Endodermal cell (in vitro differentiated cells): ENCODE measurements around the gene PNRC1. TPM values are rescaled to one million over a fixed set of nuclear protein-coding genes. Genes with fewer than 3 reads are reported as not detected.
A peak's percentile ranks its signal among the peaks of the same experiment; 100 is the strongest.

Experiments used
- DNase-seq: peaks from one replicate; pipeline ENCODE4 v3.0.0-alpha.2; 2017
- H3K27ac ChIP-seq: 2 replicates; pipeline ENCODE4 v1.5.1; 2013; ENCODE audit warnings: mild to moderate bottlenecking, low read depth, low read length, moderate library complexity
- H3K27me3 ChIP-seq: 2 replicates; pipeline ENCODE4 v1.6.1; 2013; ENCODE audit warnings: mild to moderate bottlenecking, low read length, moderate library complexity; ENCODE audit not compliant: insufficient read depth, control insufficient read depth, poor library complexity, severe bottlenecking
- H3K36me3 ChIP-seq: 2 replicates; pipeline ENCODE4 v1.7.0; 2013; ENCODE audit warnings: mild to moderate bottlenecking, low read length, moderate library complexity; ENCODE audit not compliant: control insufficient read depth, insufficient read depth
- H3K4me1 ChIP-seq: one replicate; pipeline ENCODE4 v1.7.0; 2013; ENCODE audit warnings: low read length; ENCODE audit not compliant: control insufficient read depth, insufficient read depth
- H3K4me3 ChIP-seq: 2 replicates; pipeline ENCODE4 v1.5.1; 2013; ENCODE audit warnings: mild to moderate bottlenecking, low read length, moderate library complexity
- H3K9ac ChIP-seq: 2 replicates; pipeline ENCODE4 v1.6.1; 2013; ENCODE audit warnings: mild to moderate bottlenecking, low read length, moderate library complexity; ENCODE audit not compliant: poor library complexity, severe bottlenecking; ENCODE audit errors: extremely low read depth
- H3K9me3 ChIP-seq: 2 replicates; pipeline ENCODE4 v1.6.1; 2013; ENCODE audit warnings: mild to moderate bottlenecking, low read length, moderate library complexity; ENCODE audit not compliant: control insufficient read depth
- H3K27ac Mint-ChIP-seq: 2 replicates; pipeline ENCODE4 v1.8.0; 2020; ENCODE audit warnings: mixed read lengths
- H3K27me3 Mint-ChIP-seq: 2 replicates; pipeline ENCODE4 v1.8.0; 2021; ENCODE audit warnings: mild to moderate bottlenecking, mixed read lengths; ENCODE audit not compliant: insufficient read depth
- H3K36me3 Mint-ChIP-seq: 2 replicates; pipeline ENCODE4 v1.8.0; 2020; ENCODE audit warnings: low read depth, mixed read lengths
- H3K4me1 Mint-ChIP-seq: 2 replicates; pipeline ENCODE4 v1.8.0; 2020; ENCODE audit warnings: mixed read lengths
- H3K4me3 Mint-ChIP-seq: 2 replicates; pipeline ENCODE4 v1.8.0; 2020; ENCODE audit warnings: mild to moderate bottlenecking, moderate library complexity, mixed read lengths
- H3K9me3 Mint-ChIP-seq: 2 replicates; pipeline ENCODE4 v1.8.0; 2020; ENCODE audit warnings: mild to moderate bottlenecking, mixed read lengths
- CTCF ChIP-seq: fragments of 200-600 bp; sonication (generic); conservative IDR thresholded peaks from 2 replicates; pipeline ENCODE4 v1.5.0; 2021; ENCODE audit warnings: antibody characterized with exemption, mild to moderate bottlenecking
- WGBS, 2 experiments: methylation state at CpG; one replicate each; pipeline versions ENCODE4 v1.1.5 to v1.1.7; 2013; ENCODE audit warnings: missing lambda C conversion rate in 2 of 2, mixed read lengths in 1 of 2; ENCODE audit not compliant: insufficient coverage in 1 of 2, insufficient read length in 1 of 2; 5-methylcytosine and 5-hydroxymethylcytosine counted together
- total RNA-seq, 2 donors: library from RNA; stranded (reverse); fragmentation: NEBNext Ultra II Directional in 1 of 2; extraction: Animal tissue kit (Norgen Biotek cat#: 25700) in 1 of 2; gene quantifications; 2 replicates in 1 of 2; 3 replicates in 1 of 2; pipeline ENCODE4 v1.2.1, GENCODE V29; 2021

Gene PNRC1
- total RNA-seq, 2 donors from 2014 or later = 105 to 118 TPM

GRCh38 chr6:89079511-89080234 lies 878 bp upstream of the PNRC1 start:
- Histone ChIP-seq H3K4me3 (peak overlapping the region; percentile 92), H3K9me3 (no peaks in the 10 kb centered on the region), H3K27me3 (no peaks in the 10 kb centered on the region), H3K4me1 (peaks cover 3% of the 10 kb centered on the region), H3K36me3 (peaks cover 15% of the 10 kb centered on the region), H3K27ac (peak overlapping the region; percentile 67), H3K9ac (peak overlapping the region; percentile 90)
- peak; percentile 62 for DNase-seq
- H3K4me1 Mint-ChIP-seq = peaks cover 11% of the 10 kb centered on the region
- WGBS, 2 experiments = 5 to 6% methylated on average over 19 to 20 of the region's 20 CpGs
- peaks cover 1% of the 10 kb centered on the region for H3K27me3 Mint-ChIP-seq
- peaks cover 20% of the 10 kb centered on the region for H3K36me3 Mint-ChIP-seq
- peak overlapping the region; percentile 72 for H3K27ac Mint-ChIP-seq
- H3K9me3 Mint-ChIP-seq = no peaks in the 10 kb centered on the region
- H3K4me3 Mint-ChIP-seq = peak overlapping the region; percentile 94
- no peak for TF ChIP-seq CTCF

DNA sequence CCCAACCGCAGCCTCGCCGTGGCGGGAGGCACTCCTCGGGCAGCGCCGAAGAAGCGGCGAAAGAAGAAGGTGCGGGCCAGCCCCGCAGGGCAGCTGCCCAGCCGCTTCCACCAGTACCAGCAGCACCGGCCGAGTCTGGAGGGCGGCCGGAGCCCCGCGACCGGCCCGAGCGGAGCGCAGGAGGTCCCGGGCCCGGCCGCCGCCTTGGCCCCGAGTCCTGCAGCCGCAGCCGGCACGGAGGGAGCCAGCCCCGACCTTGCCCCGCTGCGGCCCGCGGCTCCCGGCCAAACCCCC lies 525 bp downstream of the PNRC1 start:
- DNase-seq = no peak
- WGBS, 2 experiments = 0% methylated on average over 36 of the region's 36 CpGs; no CpG with 5 or more reads in 1 of the 2 experiments
- Mint-ChIP-seq H3K27me3 (peaks cover 1% of the 10 kb centered on the region), H3K4me3 (peak overlapping the region; percentile 94), H3K36me3 (peaks cover 30% of the 10 kb centered on the region), H3K4me1 (peaks cover 15% of the 10 kb centered on the region), H3K9me3 (no peaks in the 10 kb centered on the region), H3K27ac (peak overlapping the region; percentile 98)
- H3K36me3 ChIP-seq = peaks cover 28% of the 10 kb centered on the region
- H3K4me3 ChIP-seq = peak overlapping the region; percentile 92
- H3K9ac ChIP-seq = peak overlapping the region; percentile 90
- H3K27me3 ChIP-seq = no peaks in the 10 kb centered on the region
- TF ChIP-seq CTCF = peak; percentile 58
- H3K4me1 ChIP-seq = peaks cover 3% of the 10 kb centered on the region
- H3K9me3 ChIP-seq = no peaks in the 10 kb centered on the region
- peak overlapping the region; percentile 96 for H3K27ac ChIP-seq

- Histone ChIP-seq H3K4me3 (peak overlapping the region; percentile 92), H3K9ac (peak overlapping the region; percentile 90), H3K27me3 (no peaks in the 10 kb centered on the region), H3K4me1 (peaks cover 3% of the 10 kb centered on the region), H3K9me3 (no peaks in the 10 kb centered on the region), H3K36me3 (peaks cover 28% of the 10 kb centered on the region), H3K27ac (peak overlapping the region; percentile 96)
- H3K36me3 Mint-ChIP-seq = peaks cover 32% of the 10 kb centered on the region
- H3K9me3 Mint-ChIP-seq = no peaks in the 10 kb centered on the region
- H3K4me3 Mint-ChIP-seq = peak overlapping the region; percentile 94
- 0 to 1% methylated on average over 16 to 57 of the region's 69 CpGs for WGBS, 2 experiments
- peaks cover 15% of the 10 kb centered on the region for H3K4me1 Mint-ChIP-seq
- no peak for TF ChIP-seq CTCF
- peak overlapping the region; percentile 86 for H3K27ac Mint-ChIP-seq
- peak; percentile 96 for DNase-seq
- H3K27me3 Mint-ChIP-seq = no peaks in the 10 kb centered on the region
These were observed 1.1 kb downstream of the PNRC1 start for GRCh38 chr6:89081423-89082322.
